ENCODE results near the gene SLC16A14. TPM values are rescaled to one million over a fixed set of nuclear protein-coding genes. Genes with fewer than 3 reads are reported as not detected.

SLC16A14 gene
- total and polyA plus RNA-seq, 2 donors (not counting 3 experiments of a cell fraction or from before 2014, with no cell fraction given) = 0.22 to 0.30 TPM

DNA sequence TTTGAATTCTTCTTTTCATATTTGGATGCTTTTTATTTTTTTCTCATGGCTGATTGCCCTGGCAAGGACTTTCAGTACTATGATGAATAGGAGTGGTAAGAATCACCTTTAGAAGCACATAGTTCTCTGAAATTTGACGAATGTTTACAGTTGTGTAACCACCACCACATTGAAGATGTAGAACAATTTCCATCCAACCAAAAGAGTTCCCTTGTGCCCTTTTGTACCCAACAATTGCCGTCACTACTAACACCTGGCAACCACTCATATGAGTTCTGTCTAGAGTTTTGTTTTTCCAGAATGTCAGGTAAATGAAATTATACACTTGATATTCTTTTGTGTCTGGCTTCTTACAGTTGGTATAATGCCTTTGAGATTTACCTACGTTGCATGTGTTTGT, 28.7 kb upstream of the SLC16A14 start:
- no peak overlapping the region for H2AFZ ChIP-seq (ENCODE audit: low read depth, low read length)
- BruUV-seq (replicated peaks) = no TSS peak
- no peaks in the 10 kb centered on the region for H3K9me1 ChIP-seq (replicated peaks; ENCODE audit: control insufficient read depth, extremely low read depth, insufficient read depth, low read length)
- H3K4me2 ChIP-seq (ENCODE audit: insufficient read depth, low read length) = no peak overlapping the region
- H4K20me1 ChIP-seq (replicated peaks; ENCODE audit: control insufficient read depth, extremely low read depth, insufficient read depth, low read length) = no peaks in the 10 kb centered on the region
- TF ChIP-seq, protein P1, sequence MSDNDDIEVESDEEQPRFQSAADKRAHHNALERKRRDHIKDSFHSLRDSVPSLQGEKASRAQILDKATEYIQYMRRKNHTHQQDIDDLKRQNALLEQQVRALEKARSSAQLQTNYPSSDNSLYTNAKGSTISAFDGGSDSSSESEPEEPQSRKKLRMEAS (IDR thresholded peaks at IDR 0.05; ENCODE audit: insufficient read depth, insufficient read length) = no peak
- TF ChIP-seq GATA2 (IDR thresholded peaks at IDR 0.05; ENCODE audit: insufficient read depth, insufficient read length, low read depth, low read length) = no peak
- no peak for TF ChIP-seq POLR2A (IDR thresholded peaks at IDR 0.05; ENCODE audit: low read depth, low read length)
- TF ChIP-seq JUN (IDR thresholded peaks at IDR 0.05; ENCODE audit: borderline replicate concordance, insufficient read depth, insufficient read length, low read depth) = no peak
- TF ChIP-seq FOS (IDR thresholded peaks at IDR 0.05; ENCODE audit: borderline replicate concordance, insufficient read depth, low read length) = no peak
- no peak for TF ChIP-seq POLR2AphosphoS5 (IDR thresholded peaks at IDR 0.05; ENCODE audit: insufficient read depth, low read depth, low read length)
- TF ChIP-seq EZH2 (IDR thresholded peaks at IDR 0.05; ENCODE audit: borderline replicate concordance, low read depth, low read length, severe bottlenecking) = no peak
- intact Hi-C loops (cut with micrococcal nuclease) = no loop called here
- dilution Hi-C loops (cut with MboI; ENCODE audit: extremely low pct_ligation_motif_present, low sequenced_read_pairs) = no loop called here
- no peaks in the 10 kb centered on the region for H3K36me3 ChIP-seq (ENCODE audit: control insufficient read depth in 2 of 2, extremely low read depth in 1 of 2, insufficient read depth in 2 of 2, low read length in 2 of 2)
- H3K4me1 ChIP-seq (ENCODE audit: control insufficient read depth, extremely low read depth, insufficient read depth, low read length) = no peaks in the 10 kb centered on the region
- ChIA-PET POLR2A (no interaction called here), CTCF (no interaction called here)
- no peaks in the 10 kb centered on the region for H3K9me3 ChIP-seq (replicated peaks; ENCODE audit: control insufficient read depth, insufficient read depth, low read length)
- FAIRE-seq (no peak), DNase-seq (ENCODE audit: low read depth, low spot score) (no peak)
- no peak overlapping the region for H3K4me3 ChIP-seq (replicated peaks in 1 of 3; ENCODE audit: insufficient read depth in 1 of 3, low read depth in 1 of 3, low read length in 3 of 3)
- no peak overlapping the region for H3K27ac ChIP-seq (ENCODE audit: insufficient read depth, low read depth, low read length)
- no peak overlapping the region for H3K9ac ChIP-seq (replicated peaks; ENCODE audit: extremely low read depth, insufficient read depth, low read length)
- no peaks in the 10 kb centered on the region for H3K79me2 ChIP-seq (ENCODE audit: control insufficient read depth, insufficient read depth, low read length)
- no peaks in the 10 kb centered on the region for H3K27me3 ChIP-seq (ENCODE audit: control insufficient read depth in 2 of 2, insufficient read depth in 2 of 2, low read length in 2 of 2)

DNA sequence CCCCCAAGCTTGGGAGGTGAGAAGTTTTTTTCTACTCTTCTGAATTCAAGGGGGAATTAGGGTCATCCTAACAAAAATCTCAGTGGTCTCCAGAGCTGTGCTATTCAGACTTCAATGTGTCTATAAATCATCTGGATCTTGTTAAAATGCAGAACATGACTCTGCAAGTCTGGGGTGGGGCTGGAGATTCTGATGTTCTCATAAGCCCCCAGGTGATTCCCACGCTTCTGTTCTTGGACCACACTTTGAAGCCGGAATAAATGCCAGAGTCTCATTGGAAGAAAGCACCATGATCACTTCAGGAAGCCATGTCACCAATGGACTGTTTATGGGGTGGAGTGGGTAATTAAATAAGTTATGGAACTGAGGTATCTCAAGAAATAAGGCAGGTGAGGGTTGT, 22.2 kb upstream of the SLC16A14 start:
- H3K9me3 ChIP-seq (replicated peaks; ENCODE audit: control insufficient read depth, insufficient read depth, low read length) = no peaks in the 10 kb centered on the region
- DNase-seq (ENCODE audit: low read depth, low spot score) (no peak), FAIRE-seq (no peak)
- H4K20me1 ChIP-seq (replicated peaks; ENCODE audit: control insufficient read depth, extremely low read depth, insufficient read depth, low read length) = no peaks in the 10 kb centered on the region
- H3K4me3 ChIP-seq (replicated peaks in 1 of 3; ENCODE audit: insufficient read depth in 1 of 3, low read depth in 1 of 3, low read length in 3 of 3) = no peak overlapping the region
- H3K27me3 ChIP-seq (ENCODE audit: control insufficient read depth in 2 of 2, insufficient read depth in 2 of 2, low read length in 2 of 2) = no peaks in the 10 kb centered on the region
- no peak overlapping the region for H3K9ac ChIP-seq (replicated peaks; ENCODE audit: extremely low read depth, insufficient read depth, low read length)
- no TSS peak for BruUV-seq (replicated peaks)
- H3K36me3 ChIP-seq (ENCODE audit: control insufficient read depth in 2 of 2, extremely low read depth in 1 of 2, insufficient read depth in 2 of 2, low read length in 2 of 2) = no peaks in the 10 kb centered on the region
- H3K9me1 ChIP-seq (replicated peaks; ENCODE audit: control insufficient read depth, extremely low read depth, insufficient read depth, low read length) = no peaks in the 10 kb centered on the region
- ChIA-PET POLR2A (no interaction called here), CTCF (interaction anchor here (0.9 to 1.2 kb wide), 3 partner anchors 13 to 24 kb away, joined by 3 to 4 read pairs (median 3); no protein-coding TSS in a partner anchor)
- intact Hi-C loops (cut with micrococcal nuclease) (no loop called here), dilution Hi-C loops (cut with MboI; ENCODE audit: extremely low pct_ligation_motif_present, low sequenced_read_pairs) (no loop called here)
- H3K4me2 ChIP-seq (ENCODE audit: insufficient read depth, low read length) = no peak overlapping the region
- H3K27ac ChIP-seq (ENCODE audit: insufficient read depth, low read depth, low read length) = no peak overlapping the region
- H3K79me2 ChIP-seq (ENCODE audit: control insufficient read depth, insufficient read depth, low read length) = no peaks in the 10 kb centered on the region
- no peak overlapping the region for H2AFZ ChIP-seq (ENCODE audit: low read depth, low read length)
- TF ChIP-seq EZH2 (IDR thresholded peaks at IDR 0.05; ENCODE audit: borderline replicate concordance, low read depth, low read length, severe bottlenecking) (no peak), FOS (IDR thresholded peaks at IDR 0.05; ENCODE audit: borderline replicate concordance, insufficient read depth, low read length) (no peak), JUN (IDR thresholded peaks at IDR 0.05; ENCODE audit: borderline replicate concordance, insufficient read depth, insufficient read length, low read depth) (no peak), POLR2AphosphoS5 (IDR thresholded peaks at IDR 0.05; ENCODE audit: insufficient read depth, low read depth, low read length) (no peak), GATA2 (IDR thresholded peaks at IDR 0.05; ENCODE audit: insufficient read depth, insufficient read length, low read depth, low read length) (no peak), MYC (IDR thresholded peaks at IDR 0.05; ENCODE audit: low read depth, low read length) (no peak)
- TF ChIP-seq, protein P2, sequence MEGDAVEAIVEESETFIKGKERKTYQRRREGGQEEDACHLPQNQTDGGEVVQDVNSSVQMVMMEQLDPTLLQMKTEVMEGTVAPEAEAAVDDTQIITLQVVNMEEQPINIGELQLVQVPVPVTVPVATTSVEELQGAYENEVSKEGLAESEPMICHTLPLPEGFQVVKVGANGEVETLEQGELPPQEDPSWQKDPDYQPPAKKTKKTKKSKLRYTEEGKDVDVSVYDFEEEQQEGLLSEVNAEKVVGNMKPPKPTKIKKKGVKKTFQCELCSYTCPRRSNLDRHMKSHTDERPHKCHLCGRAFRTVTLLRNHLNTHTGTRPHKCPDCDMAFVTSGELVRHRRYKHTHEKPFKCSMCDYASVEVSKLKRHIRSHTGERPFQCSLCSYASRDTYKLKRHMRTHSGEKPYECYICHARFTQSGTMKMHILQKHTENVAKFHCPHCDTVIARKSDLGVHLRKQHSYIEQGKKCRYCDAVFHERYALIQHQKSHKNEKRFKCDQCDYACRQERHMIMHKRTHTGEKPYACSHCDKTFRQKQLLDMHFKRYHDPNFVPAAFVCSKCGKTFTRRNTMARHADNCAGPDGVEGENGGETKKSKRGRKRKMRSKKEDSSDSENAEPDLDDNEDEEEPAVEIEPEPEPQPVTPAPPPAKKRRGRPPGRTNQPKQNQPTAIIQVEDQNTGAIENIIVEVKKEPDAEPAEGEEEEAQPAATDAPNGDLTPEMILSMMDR (IDR thresholded peaks at IDR 0.05; ENCODE audit: extremely low read depth in 1 of 2, insufficient read depth in 1 of 2, low read depth in 1 of 2, low read length in 2 of 2) = no peak
- TF ChIP-seq, protein P1 (IDR thresholded peaks at IDR 0.05; ENCODE audit: insufficient read depth, insufficient read length) = no peak
- no peaks in the 10 kb centered on the region for H3K4me1 ChIP-seq (ENCODE audit: control insufficient read depth, extremely low read depth, insufficient read depth, low read length)
